ENCODE results near the gene ENTHD1. TPM values are rescaled to one million over a fixed set of nuclear protein-coding genes. Genes with fewer than 3 reads are reported as not detected.

Gene ENTHD1
- total and polyA plus RNA-seq, 2 donors (not counting 3 experiments of a cell fraction or from before 2014, with no cell fraction given) = not detected

DNA sequence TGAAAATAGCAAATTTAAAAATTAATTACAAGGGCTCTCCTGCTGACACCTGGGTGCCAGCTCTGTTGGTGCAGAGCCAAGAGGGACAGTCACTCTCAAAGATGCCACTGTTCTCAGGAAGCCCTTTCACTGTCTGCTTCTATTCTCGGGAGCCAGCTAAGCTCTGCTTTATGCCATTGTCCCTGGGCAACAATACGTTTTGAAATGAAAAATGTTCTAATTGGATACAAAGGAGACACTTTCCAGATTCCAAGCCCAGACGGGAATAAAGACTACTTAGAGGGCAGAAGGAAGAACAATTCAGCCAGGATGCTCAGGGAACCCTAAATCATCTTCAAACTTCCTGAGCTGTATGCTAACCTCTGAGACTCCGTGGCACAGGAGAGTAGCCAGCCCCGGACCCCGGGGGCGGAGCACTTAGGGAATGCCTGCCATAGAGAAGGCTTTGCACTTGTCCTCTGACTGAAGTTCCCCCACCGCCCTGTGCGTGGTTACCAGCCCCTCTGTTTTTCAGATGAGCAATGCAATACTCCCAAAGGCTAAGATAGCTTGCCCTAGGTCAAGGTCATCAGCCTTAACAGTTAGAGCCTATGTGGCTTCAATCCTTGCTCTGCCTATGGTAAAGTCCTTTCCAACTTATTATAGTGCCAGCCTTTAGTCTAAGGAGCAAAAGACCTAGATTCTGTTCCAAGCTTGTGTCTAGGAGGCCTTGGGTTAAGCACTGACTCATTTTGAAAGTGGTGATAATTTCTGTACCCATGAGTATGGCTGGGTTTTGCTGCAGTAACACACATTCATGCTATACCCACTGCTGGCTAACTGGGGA is 172.1 kb downstream of the ENTHD1 start:
- POLR2A ChIA-PET = no interaction called here
- no peaks in the 10 kb centered on the region for H3K9me1 ChIP-seq (replicated peaks; ENCODE audit: control insufficient read depth, extremely low read depth, insufficient read depth, low read length)

More for the DNA sequence above, 172.1 kb downstream of the ENTHD1 start:
- H3K27me3 ChIP-seq (ENCODE audit: control insufficient read depth in 2 of 2, insufficient read depth in 2 of 2, low read length in 2 of 2) = peaks cover 4 to 5% of the 10 kb centered on the region in 2 experiments
- H3K9ac ChIP-seq (replicated peaks; ENCODE audit: extremely low read depth, insufficient read depth, low read length) = no peak overlapping the region
- H3K9me3 ChIP-seq (replicated peaks; ENCODE audit: control insufficient read depth, insufficient read depth, low read length) = no peaks in the 10 kb centered on the region
- no TSS peak for BruUV-seq (replicated peaks)
- intact Hi-C loops (cut with micrococcal nuclease) = no loop called here
- no peak for DNase-seq (ENCODE audit: low read depth, low spot score)
- H3K4me2 ChIP-seq (ENCODE audit: insufficient read depth, low read length) = no peak overlapping the region
- CTCF ChIA-PET = interaction anchor here (0.9 kb wide), 1 partner anchor 12 kb away, joined by 3 read pairs; no protein-coding TSS in a partner anchor
- no peaks in the 10 kb centered on the region for H3K4me1 ChIP-seq (ENCODE audit: control insufficient read depth, extremely low read depth, insufficient read depth, low read length)
- H4K20me1 ChIP-seq (replicated peaks; ENCODE audit: control insufficient read depth, extremely low read depth, insufficient read depth, low read length) = no peaks in the 10 kb centered on the region
- no peak overlapping the region for H3K4me3 ChIP-seq (replicated peaks in 1 of 3; ENCODE audit: insufficient read depth in 1 of 3, low read depth in 1 of 3, low read length in 3 of 3)
- H2AFZ ChIP-seq (ENCODE audit: low read depth, low read length) = no peak overlapping the region
- H3K36me3 ChIP-seq (ENCODE audit: control insufficient read depth in 2 of 2, extremely low read depth in 1 of 2, insufficient read depth in 2 of 2, low read length in 2 of 2) = no peaks in the 10 kb centered on the region
- H3K27ac ChIP-seq (ENCODE audit: insufficient read depth, low read depth, low read length) = no peak overlapping the region
- dilution Hi-C loops (cut with MboI; ENCODE audit: extremely low pct_ligation_motif_present, low sequenced_read_pairs) = no loop called here
- no peak for FAIRE-seq
- H3K79me2 ChIP-seq (ENCODE audit: control insufficient read depth, insufficient read depth, low read length) = no peaks in the 10 kb centered on the region
- TF ChIP-seq JUN (IDR thresholded peaks at IDR 0.05; ENCODE audit: borderline replicate concordance, insufficient read depth, insufficient read length, low read depth) (no peak), POLR2A (IDR thresholded peaks at IDR 0.05; ENCODE audit: low read depth, low read length) (no peak), FOS (IDR thresholded peaks at IDR 0.05; ENCODE audit: borderline replicate concordance, insufficient read depth, low read length) (no peak), GATA2 (IDR thresholded peaks at IDR 0.05; ENCODE audit: insufficient read depth, insufficient read length, low read depth, low read length) (no peak), MYC (IDR thresholded peaks at IDR 0.05; ENCODE audit: low read depth, low read length) (no peak), EZH2 (IDR thresholded peaks at IDR 0.05; ENCODE audit: borderline replicate concordance, low read depth, low read length, severe bottlenecking) (no peak), POLR2AphosphoS5 (IDR thresholded peaks at IDR 0.05; ENCODE audit: insufficient read depth, low read depth, low read length) (no peak)
- TF ChIP-seq, protein P1, sequence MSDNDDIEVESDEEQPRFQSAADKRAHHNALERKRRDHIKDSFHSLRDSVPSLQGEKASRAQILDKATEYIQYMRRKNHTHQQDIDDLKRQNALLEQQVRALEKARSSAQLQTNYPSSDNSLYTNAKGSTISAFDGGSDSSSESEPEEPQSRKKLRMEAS (IDR thresholded peaks at IDR 0.05; ENCODE audit: insufficient read depth, insufficient read length) = no peak
- TF ChIP-seq, protein P2, sequence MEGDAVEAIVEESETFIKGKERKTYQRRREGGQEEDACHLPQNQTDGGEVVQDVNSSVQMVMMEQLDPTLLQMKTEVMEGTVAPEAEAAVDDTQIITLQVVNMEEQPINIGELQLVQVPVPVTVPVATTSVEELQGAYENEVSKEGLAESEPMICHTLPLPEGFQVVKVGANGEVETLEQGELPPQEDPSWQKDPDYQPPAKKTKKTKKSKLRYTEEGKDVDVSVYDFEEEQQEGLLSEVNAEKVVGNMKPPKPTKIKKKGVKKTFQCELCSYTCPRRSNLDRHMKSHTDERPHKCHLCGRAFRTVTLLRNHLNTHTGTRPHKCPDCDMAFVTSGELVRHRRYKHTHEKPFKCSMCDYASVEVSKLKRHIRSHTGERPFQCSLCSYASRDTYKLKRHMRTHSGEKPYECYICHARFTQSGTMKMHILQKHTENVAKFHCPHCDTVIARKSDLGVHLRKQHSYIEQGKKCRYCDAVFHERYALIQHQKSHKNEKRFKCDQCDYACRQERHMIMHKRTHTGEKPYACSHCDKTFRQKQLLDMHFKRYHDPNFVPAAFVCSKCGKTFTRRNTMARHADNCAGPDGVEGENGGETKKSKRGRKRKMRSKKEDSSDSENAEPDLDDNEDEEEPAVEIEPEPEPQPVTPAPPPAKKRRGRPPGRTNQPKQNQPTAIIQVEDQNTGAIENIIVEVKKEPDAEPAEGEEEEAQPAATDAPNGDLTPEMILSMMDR (IDR thresholded peaks at IDR 0.05; ENCODE audit: extremely low read depth in 1 of 2, insufficient read depth in 1 of 2, low read depth in 1 of 2, low read length in 2 of 2) = no peak
